A549 (cell line): Measurements from ENCODE around the gene BIRC5. TPM values are rescaled to one million over a fixed set of nuclear protein-coding genes. Genes with fewer than 3 reads are reported as not detected.
A peak's percentile ranks its signal among the peaks of the same experiment; 100 is the strongest.

Source experiments
- ATAC-seq, 2 experiments: fragments of 200-7000 bp in 1 of 2; fragments of >200 bp in 1 of 2; cut with Nextera tagmentation in 1 of 2; cut with Tn5 transposase in 1 of 2; 3 replicates each; pipeline versions ENCODE4 v1.8.0 to v1.9.1; 2018 to 2020; ENCODE audit warnings: mild to moderate bottlenecking in 1 of 2, moderate library complexity in 1 of 2
- CTCF ChIA-PET: fragments of 300-600 bp; sonication (Branson Sonifier 250); formaldehyde crosslinking; extraction: SDS; loops from one replicate; lab custom pipeline; 2021; ENCODE audit warnings: antibody characterized with exemption, inconsistent platforms; lab: Yijun Ruan, JAX
- POLR2A ChIA-PET: fragments of 350-600 bp; formaldehyde crosslinking; extraction: SDS; loops from one replicate; lab custom pipeline; 2021; ENCODE audit warnings: antibody characterized with exemption, inconsistent platforms; lab: Yijun Ruan, JAX
- DNase-seq, 2 experiments: peaks; one replicate each; pipeline versions ENCODE4 v3.0.0 to v3.0.0-alpha.2; 2011 to 2016; ENCODE audit warnings: low read depth in 1 of 2, low spot score in 1 of 2
- FAIRE-seq: peaks from 2 replicates; lab custom pipeline; 2011; peaks lifted over from hg19 to GRCh38; lab: Jason Lieb, UNC
- H3K27ac ChIP-seq, 2 experiments: fragments of >200 bp; sonication (Bioruptor Twin); formaldehyde crosslinking; 3 replicates each; pipeline ENCODE4 v1.5.1; 2016 to 2017
- H3K4me1 ChIP-seq: fragments of >200 bp; sonication (Bioruptor Twin); formaldehyde crosslinking; 3 replicates; pipeline ENCODE4 v1.6.1; 2016
- H3K4me2 ChIP-seq: fragments of >200 bp; sonication (Bioruptor Twin); formaldehyde crosslinking; 3 replicates; pipeline ENCODE4 v1.6.1; 2016
- H3K4me3 ChIP-seq: fragments of >200 bp; sonication (Bioruptor Twin); formaldehyde crosslinking; 3 replicates; pipeline ENCODE4 v1.5.1; 2016
- H3K9me3 ChIP-seq: fragments of >200 bp; sonication (Bioruptor Twin); formaldehyde crosslinking; 3 replicates; pipeline ENCODE4 v1.6.1; 2016
- CHD2 ChIP-seq: fragments of 150-350 bp; IDR thresholded peaks from 2 replicates; pipeline ENCODE4 v1.6.1; 2014; ENCODE audit warnings: low read length; ENCODE audit not compliant: partially characterized antibody
- EHF ChIP-seq: fragments of 250-450 bp; sonication (Bioruptor Pico); IDR thresholded peaks from 2 replicates; pipeline ENCODE4 v1.5.0; 2020; ENCODE audit warnings: mild to moderate bottlenecking
- ESRRA ChIP-seq: fragments of 150-350 bp; IDR thresholded peaks from 2 replicates; pipeline ENCODE4 v1.6.1; 2014; ENCODE audit warnings: mild to moderate bottlenecking, low read length, borderline replicate concordance
- FOSL2 ChIP-seq, 2 experiments: fragments of 450-650 bp in 1 of 2; fragments of >200 bp in 1 of 2; sonication (Bioruptor Twin) in 1 of 2; formaldehyde crosslinking; IDR thresholded peaks; 2 replicates each; pipeline versions ENCODE4 v1.5.0 to v1.6.1; 2016 to 2020; ENCODE audit warnings: mild to moderate bottlenecking in 1 of 2, moderate library complexity in 1 of 2
- GATA3 ChIP-seq: IDR thresholded peaks from 2 replicates; pipeline ENCODE4 v1.6.1; 2012; ENCODE audit warnings: borderline replicate concordance
- HEYL ChIP-seq: fragments of 250-450 bp; sonication (Bioruptor Pico); IDR thresholded peaks from 2 replicates; pipeline ENCODE4 v1.8.0; 2021; ENCODE audit warnings: mild to moderate bottlenecking, moderate library complexity
- HOXA7 ChIP-seq: fragments of 250-450 bp; sonication (Bioruptor Pico); IDR thresholded peaks from 2 replicates; pipeline ENCODE4 v1.5.0; 2020; ENCODE audit warnings: mild to moderate bottlenecking, moderate library complexity
- HOXB5 ChIP-seq: fragments of 250-450 bp; sonication (Bioruptor Pico); IDR thresholded peaks from 2 replicates; pipeline ENCODE4 v1.5.0; 2020; ENCODE audit warnings: mild to moderate bottlenecking, moderate library complexity
- JUN ChIP-seq, 2 experiments: fragments of >200 bp; sonication (Bioruptor Twin); formaldehyde crosslinking; IDR thresholded peaks; 2 replicates in 1 of 2; 3 replicates in 1 of 2; pipeline ENCODE4 v1.6.1; 2016 to 2017
- KDM1A ChIP-seq: fragments of 200-600 bp; sonication (generic); IDR thresholded peaks from 2 replicates; pipeline ENCODE4 v1.6.1; 2016; ENCODE audit warnings: low read depth, mild to moderate bottlenecking
- KDM5A ChIP-seq: fragments of 200-600 bp; sonication (generic); IDR thresholded peaks from 2 replicates; pipeline ENCODE4 v1.6.1; 2016; ENCODE audit warnings: antibody characterized with exemption, mild to moderate bottlenecking
- MAZ ChIP-seq: fragments of 150-350 bp; IDR thresholded peaks from 2 replicates; pipeline ENCODE4 v1.6.1; 2014; ENCODE audit warnings: antibody characterized with exemption, low read depth, low read length, borderline replicate concordance
- POLR2A ChIP-seq: IDR thresholded peaks from 2 replicates; pipeline ENCODE4 v1.6.1; 2012; ENCODE audit warnings: mild to moderate bottlenecking, low read length
- POLR2AphosphoS2 ChIP-seq: conservative IDR thresholded peaks from 2 replicates; pipeline ENCODE4 v1.6.1; 2012; ENCODE audit warnings: low read length, improper control_type of control experiment, inconsistent platforms
- RAD21 ChIP-seq, 2 experiments: fragments of >200 bp in 1 of 2; sonication (Bioruptor Twin) in 1 of 2; formaldehyde crosslinking in 1 of 2; IDR thresholded peaks in 1 of 2; conservative IDR thresholded peaks in 1 of 2; 2 replicates in 1 of 2; 3 replicates in 1 of 2; pipeline ENCODE4 v1.6.1; 2012 to 2018; ENCODE audit warnings: inconsistent platforms in 1 of 2
- RCOR1 ChIP-seq: fragments of 150-350 bp; IDR thresholded peaks from 2 replicates; pipeline ENCODE4 v1.6.1; 2014; ENCODE audit warnings: antibody characterized with exemption, low read length, low read depth
- RFX5 ChIP-seq: fragments of 450-650 bp; IDR thresholded peaks from 2 replicates; pipeline ENCODE4 v1.7.1; 2014; ENCODE audit warnings: antibody characterized with exemption, mild to moderate bottlenecking, moderate library complexity
- SMC3 ChIP-seq: fragments of >200 bp; sonication (Bioruptor Twin); formaldehyde crosslinking; IDR thresholded peaks from 3 replicates; pipeline ENCODE4 v1.6.1; 2018; ENCODE audit warnings: inconsistent platforms
- SREBF2 ChIP-seq: fragments of 450-650 bp; IDR thresholded peaks from 2 replicates; pipeline ENCODE4 v1.6.1; 2014; ENCODE audit warnings: mild to moderate bottlenecking, moderate library complexity
- TFCP2L1 ChIP-seq: fragments of 250-450 bp; sonication (Bioruptor Pico); IDR thresholded peaks from 2 replicates; pipeline ENCODE4 v1.5.0; 2021; ENCODE audit warnings: mild to moderate bottlenecking
- ZNF302 ChIP-seq: fragments of 250-450 bp; sonication (Bioruptor Pico); IDR thresholded peaks from 2 replicates; pipeline ENCODE4 v1.9.0; 2021; ENCODE audit warnings: inconsistent platforms, mild to moderate bottlenecking, moderate library complexity
- WGBS: methylation state at CpG from one replicate; pipeline ENCODE4 v1.1.6; 2017; ENCODE audit errors: missing lambda C conversion rate; 5-methylcytosine and 5-hydroxymethylcytosine counted together
- polyA plus RNA-seq, 4 experiments: library from polyadenylated mRNA; depleted of rRNA in 3 of 4; stranded (reverse); fragments of >200 nt; fragmentation: RNase III in 1 of 4; extraction: RNeasy Plus Mini Kit Qiagen cat#74134 plus additional on column Dnase treatment in 1 of 4; gene quantifications; 2 replicates in 3 of 4; 3 replicates in 1 of 4; pipeline ENCODE4 v1.2.3, GENCODE V29; 2011 to 2017
- TF ChIP-seq, protein P1 (sequence below): fragments of >200 bp; sonication (Bioruptor Twin); formaldehyde crosslinking; IDR thresholded peaks from 3 replicates; pipeline ENCODE4 v1.5.1; 2016
- TF ChIP-seq, protein P2 (sequence below): fragments of 450-650 bp; IDR thresholded peaks from 2 replicates; pipeline ENCODE4 v1.6.1; 2014; ENCODE audit warnings: antibody characterized with exemption
- TF ChIP-seq, protein P3 (sequence below): fragments of 150-350 bp; IDR thresholded peaks from 2 replicates; pipeline ENCODE4 v1.6.1; 2014; ENCODE audit warnings: low read depth, mild to moderate bottlenecking, low read length
- TF ChIP-seq, protein P4 (sequence below): IDR thresholded peaks from 2 replicates; pipeline ENCODE4 v1.6.1; 2012

Gene BIRC5
- polyA plus RNA-seq, 2 of the 4 experiments (the other 2 are of a cell fraction) = 51.9 to 109 TPM

DNA sequence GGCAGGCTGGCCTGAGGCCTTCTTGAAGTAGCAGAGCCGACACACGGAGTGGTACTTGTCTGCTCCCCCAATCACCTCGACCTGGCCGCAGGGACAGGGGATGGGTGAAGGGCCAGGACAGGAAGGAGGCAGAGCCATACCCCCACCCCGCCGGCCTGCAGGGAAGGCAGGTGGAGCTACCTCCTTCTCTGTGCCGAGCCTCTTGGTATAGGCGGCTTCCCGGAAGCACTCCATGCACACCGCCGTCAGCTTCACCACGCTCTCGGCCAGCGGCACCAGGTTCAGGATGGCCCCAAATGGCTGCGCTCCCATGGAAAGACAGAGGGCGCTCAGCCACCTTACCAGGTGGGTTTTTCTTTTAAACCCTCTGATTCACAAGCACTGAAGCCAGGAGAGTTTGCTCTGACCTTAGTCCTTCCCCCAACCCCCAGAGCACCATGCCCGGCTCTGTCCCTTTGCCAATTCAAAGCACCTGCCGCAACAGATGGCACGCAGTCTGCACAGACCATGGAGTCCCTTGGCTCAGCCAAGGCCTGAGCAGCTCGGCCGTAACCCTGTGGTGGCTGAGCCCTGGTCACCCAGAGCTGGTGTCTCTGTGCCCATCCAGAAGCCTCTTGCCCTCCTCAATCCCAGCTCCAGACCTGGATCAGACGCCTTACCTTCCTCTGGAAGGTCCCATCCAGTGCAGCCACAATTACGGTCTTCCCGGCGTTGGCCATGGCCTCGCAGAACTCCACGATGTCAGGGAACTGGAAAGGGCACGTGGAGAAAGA is 39.0 kb upstream of the BIRC5 start:
- H3K4me2 ChIP-seq = no peak overlapping the region
- WGBS = 89% methylated on average over 28 of the region's 28 CpGs
- no peak overlapping the region for H3K27ac ChIP-seq
- ChIA-PET POLR2A (interaction anchor here (0.5 to 2.6 kb wide), 3 partner anchors 35 to 84 kb away, joined by 3 to 7 read pairs (median 4); no protein-coding TSS in a partner anchor), CTCF (interaction anchor here (0.5 to 13.2 kb wide), 24 partner anchors 9 to 1380 kb away, joined by 3 to 295 read pairs (median 6); partner anchors contain the start of genes AFMID, C17orf99 and TK1)
- H3K4me3 ChIP-seq = no peak overlapping the region
- TF ChIP-seq, protein P1, sequence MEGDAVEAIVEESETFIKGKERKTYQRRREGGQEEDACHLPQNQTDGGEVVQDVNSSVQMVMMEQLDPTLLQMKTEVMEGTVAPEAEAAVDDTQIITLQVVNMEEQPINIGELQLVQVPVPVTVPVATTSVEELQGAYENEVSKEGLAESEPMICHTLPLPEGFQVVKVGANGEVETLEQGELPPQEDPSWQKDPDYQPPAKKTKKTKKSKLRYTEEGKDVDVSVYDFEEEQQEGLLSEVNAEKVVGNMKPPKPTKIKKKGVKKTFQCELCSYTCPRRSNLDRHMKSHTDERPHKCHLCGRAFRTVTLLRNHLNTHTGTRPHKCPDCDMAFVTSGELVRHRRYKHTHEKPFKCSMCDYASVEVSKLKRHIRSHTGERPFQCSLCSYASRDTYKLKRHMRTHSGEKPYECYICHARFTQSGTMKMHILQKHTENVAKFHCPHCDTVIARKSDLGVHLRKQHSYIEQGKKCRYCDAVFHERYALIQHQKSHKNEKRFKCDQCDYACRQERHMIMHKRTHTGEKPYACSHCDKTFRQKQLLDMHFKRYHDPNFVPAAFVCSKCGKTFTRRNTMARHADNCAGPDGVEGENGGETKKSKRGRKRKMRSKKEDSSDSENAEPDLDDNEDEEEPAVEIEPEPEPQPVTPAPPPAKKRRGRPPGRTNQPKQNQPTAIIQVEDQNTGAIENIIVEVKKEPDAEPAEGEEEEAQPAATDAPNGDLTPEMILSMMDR = peak; percentile 10; the same call in 1 of the 3 replicates
- TF ChIP-seq KDM5A (no peak), SREBF2 (no peak)
- TF ChIP-seq, protein P2, sequence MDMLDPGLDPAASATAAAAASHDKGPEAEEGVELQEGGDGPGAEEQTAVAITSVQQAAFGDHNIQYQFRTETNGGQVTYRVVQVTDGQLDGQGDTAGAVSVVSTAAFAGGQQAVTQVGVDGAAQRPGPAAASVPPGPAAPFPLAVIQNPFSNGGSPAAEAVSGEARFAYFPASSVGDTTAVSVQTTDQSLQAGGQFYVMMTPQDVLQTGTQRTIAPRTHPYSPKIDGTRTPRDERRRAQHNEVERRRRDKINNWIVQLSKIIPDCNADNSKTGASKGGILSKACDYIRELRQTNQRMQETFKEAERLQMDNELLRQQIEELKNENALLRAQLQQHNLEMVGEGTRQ = no peak
- no peak for FAIRE-seq
- 0 out of 6 replicates have a peak, but pooled peaks of 1 of the 2 experiments have one; percentile 3 for ATAC-seq
- H3K4me1 ChIP-seq = peaks cover 33% of the 10 kb centered on the region
- no peaks in the 10 kb centered on the region for H3K9me3 ChIP-seq
- no peak for DNase-seq

DNA sequence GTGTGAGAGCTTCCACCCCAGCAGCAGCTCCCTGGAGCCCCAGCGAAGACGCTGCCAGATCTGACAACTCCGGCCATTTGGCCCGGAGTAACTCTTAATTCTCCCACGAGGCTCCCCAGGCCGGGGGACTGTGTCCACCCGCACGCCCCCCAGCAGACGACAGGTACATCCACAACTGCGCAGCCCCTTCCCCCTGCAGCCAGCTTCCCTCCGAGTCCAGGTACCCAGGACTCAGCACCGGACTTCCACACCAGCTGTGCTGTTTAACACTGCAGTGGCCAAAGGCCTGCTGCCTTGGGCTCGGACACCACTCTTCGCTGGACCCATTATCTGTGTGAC is 38.4 kb upstream of the BIRC5 start:
- no peak for DNase-seq
- FAIRE-seq = no peak
- 93% methylated on average over 14 of the region's 14 CpGs for WGBS
- Histone ChIP-seq H3K27ac (no peak overlapping the region), H3K4me2 (no peak overlapping the region), H3K4me3 (no peak overlapping the region), H3K9me3 (no peaks in the 10 kb centered on the region), H3K4me1 (peaks cover 32% of the 10 kb centered on the region)
- ATAC-seq = no peak
- TF ChIP-seq KDM1A = no peak
- TF ChIP-seq HOXB5 (CRISPR knock-in tag) = no peak
- no peak for TF ChIP-seq MAZ
- TF ChIP-seq ZNF302 (CRISPR knock-in tag) = no peak
- TF ChIP-seq POLR2AphosphoS2 = no peak
- ChIA-PET CTCF (interaction anchor here (0.5 to 13.2 kb wide), 27 partner anchors 9 to 1380 kb away, joined by 3 to 295 read pairs (median 6); partner anchors contain the start of genes AFMID, C17orf99 and TK1), POLR2A (interaction anchor here (2.6 kb wide), 1 partner anchor 63 kb away, joined by 7 read pairs; no protein-coding TSS in a partner anchor)

DNA sequence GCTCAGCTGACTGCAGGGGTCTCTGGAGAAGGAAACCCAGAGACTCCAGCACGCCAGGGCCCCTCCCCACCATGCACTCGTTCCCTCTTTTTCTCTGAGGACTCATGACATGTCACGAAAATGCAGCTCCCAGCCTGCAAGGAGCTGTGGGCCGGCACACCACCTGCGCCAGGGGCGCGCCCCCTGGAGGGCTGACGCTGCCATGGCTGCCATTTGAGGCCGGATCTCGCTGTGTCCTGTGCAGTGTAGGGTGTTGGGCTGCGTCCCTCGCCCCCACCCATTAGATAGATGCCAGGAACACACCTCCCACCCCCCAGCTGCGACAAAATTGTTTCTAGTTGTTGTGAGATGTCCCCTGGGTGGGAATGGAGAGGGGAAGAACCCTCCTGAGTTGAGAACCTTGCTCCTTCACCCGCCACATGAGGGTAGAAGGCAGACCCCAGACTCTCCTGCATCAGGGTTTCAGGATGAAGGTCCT is 37.5 kb upstream of the BIRC5 start:
- Histone ChIP-seq H3K9me3 (no peaks in the 10 kb centered on the region), H3K4me3 (no peak overlapping the region), H3K4me1 (peaks cover 30% of the 10 kb centered on the region), H3K4me2 (0 out of 3 replicates have a peak overlapping the region, but pooled peaks have one; percentile 3), H3K27ac (peak overlapping the region in 1 of 2 experiments; percentile 34; a peak in 1 of 6 replicates)
- ATAC-seq (peak; percentile 75 to 81), DNase-seq (peak; percentile 76 to 86), FAIRE-seq (no peak)
- POLR2A ChIA-PET = interaction anchor here (0.5 to 2.6 kb wide), 6 partner anchors 11 to 92 kb away, joined by 3 to 7 read pairs (median 4); partner anchors contain the start of genes AFMID and TK1
- WGBS = 27% methylated on average over 14 of the region's 14 CpGs
- CTCF ChIA-PET = interaction anchor here (0.6 to 13.2 kb wide), 51 partner anchors 9 to 891 kb away, joined by 3 to 295 read pairs (median 5); partner anchors contain the start of genes AFMID, C17orf99, TK1 and TMC8
- TF ChIP-seq RFX5 (no peak), RAD21 (conservative IDR thresholded peaks at IDR 0.05 in 1 of 2, IDR thresholded peaks at IDR 0.05 in 1 of 2) (peak; percentile 73 to 82), POLR2A (no peak), SMC3 (peak; percentile 92), CHD2 (no peak), POLR2AphosphoS2 (peak; percentile 69; the same call in 1 of the 2 replicates), TFCP2L1 (peak; percentile 61; the same call in 1 of the 2 replicates), JUN (IDR thresholded peaks at IDR 0.05) (no peak), GATA3 (no peak), HEYL (CRISPR knock-in tag) (no peak), ESRRA (no peak), SREBF2 (no peak), FOSL2 (IDR thresholded peaks at IDR 0.05) (no peak), FOSL2 (CRISPR knock-in tag; IDR thresholded peaks at IDR 0.05) (0 out of 2 replicates have a peak, but pooled peaks have one; percentile 2), EHF (no peak), ZNF302 (CRISPR knock-in tag) (no peak), HOXA7 (no peak), RCOR1 (no peak)
- TF ChIP-seq, protein P1 = peak; percentile 94
- TF ChIP-seq, protein P3, sequence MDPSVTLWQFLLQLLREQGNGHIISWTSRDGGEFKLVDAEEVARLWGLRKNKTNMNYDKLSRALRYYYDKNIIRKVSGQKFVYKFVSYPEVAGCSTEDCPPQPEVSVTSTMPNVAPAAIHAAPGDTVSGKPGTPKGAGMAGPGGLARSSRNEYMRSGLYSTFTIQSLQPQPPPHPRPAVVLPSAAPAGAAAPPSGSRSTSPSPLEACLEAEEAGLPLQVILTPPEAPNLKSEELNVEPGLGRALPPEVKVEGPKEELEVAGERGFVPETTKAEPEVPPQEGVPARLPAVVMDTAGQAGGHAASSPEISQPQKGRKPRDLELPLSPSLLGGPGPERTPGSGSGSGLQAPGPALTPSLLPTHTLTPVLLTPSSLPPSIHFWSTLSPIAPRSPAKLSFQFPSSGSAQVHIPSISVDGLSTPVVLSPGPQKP = no peak
- TF ChIP-seq, protein P4, sequence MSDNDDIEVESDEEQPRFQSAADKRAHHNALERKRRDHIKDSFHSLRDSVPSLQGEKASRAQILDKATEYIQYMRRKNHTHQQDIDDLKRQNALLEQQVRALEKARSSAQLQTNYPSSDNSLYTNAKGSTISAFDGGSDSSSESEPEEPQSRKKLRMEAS = peak; percentile 61
